HL-60 (cell line): ENCODE data around the gene GIMAP1.

ENCODE experiments used
- GABPA ChIP-seq: IDR thresholded peaks from 2 replicates; pipeline ENCODE4 v1.6.1; 2012; ENCODE audit warnings: low read depth
- POLR2AphosphoS5 ChIP-seq: IDR thresholded peaks from 2 replicates; pipeline ENCODE4 v1.6.1; 2012; ENCODE audit warnings: low read depth
- REST ChIP-seq: IDR thresholded peaks from 2 replicates; pipeline ENCODE4 v1.6.1; 2012; ENCODE audit warnings: low read depth; ENCODE audit not compliant: insufficient replicate concordance

GRCh38 chr7:150735596-150736358 is 19.4 kb downstream of the GIMAP1 start:
- TF ChIP-seq POLR2AphosphoS5 (no peak), REST (no peak), GABPA (no peak)
